HEK293T (cell line): Measurements from ENCODE around the gene TMED4.

Experiments
- BHLHE40 ChIP-seq: fragments of 450-650 bp; IDR thresholded peaks from 2 replicates; pipeline ENCODE4 v1.6.1; 2016; ENCODE audit warnings: mild to moderate bottlenecking, moderate library complexity, borderline replicate concordance
- FOXA1 ChIP-seq: fragments of 450-650 bp; IDR thresholded peaks from 2 replicates; pipeline ENCODE4 v1.6.1; 2016; ENCODE audit warnings: mild to moderate bottlenecking
- FOXK2 ChIP-seq: fragments of 450-650 bp; IDR thresholded peaks from 2 replicates; pipeline ENCODE4 v1.6.1; 2016; ENCODE audit warnings: mild to moderate bottlenecking
- FOXM1 ChIP-seq: fragments of 450-650 bp; IDR thresholded peaks from 2 replicates; pipeline ENCODE4 v1.6.1; 2017; ENCODE audit warnings: mild to moderate bottlenecking, borderline replicate concordance
- LEF1 ChIP-seq: fragments of 450-650 bp; IDR thresholded peaks from 2 replicates; pipeline ENCODE4 v1.6.1; 2017; ENCODE audit warnings: mild to moderate bottlenecking, borderline replicate concordance
- SP1 ChIP-seq: fragments of 450-650 bp; IDR thresholded peaks from 2 replicates; pipeline ENCODE4 v1.6.1; 2017
- SUZ12 ChIP-seq: fragments of 450-650 bp; IDR thresholded peaks from 2 replicates; pipeline ENCODE4 v1.6.1; 2016; ENCODE audit warnings: mild to moderate bottlenecking
- TARDBP ChIP-seq: fragments of 450-650 bp; IDR thresholded peaks from 2 replicates; pipeline ENCODE4 v1.6.1; 2016

DNA sequence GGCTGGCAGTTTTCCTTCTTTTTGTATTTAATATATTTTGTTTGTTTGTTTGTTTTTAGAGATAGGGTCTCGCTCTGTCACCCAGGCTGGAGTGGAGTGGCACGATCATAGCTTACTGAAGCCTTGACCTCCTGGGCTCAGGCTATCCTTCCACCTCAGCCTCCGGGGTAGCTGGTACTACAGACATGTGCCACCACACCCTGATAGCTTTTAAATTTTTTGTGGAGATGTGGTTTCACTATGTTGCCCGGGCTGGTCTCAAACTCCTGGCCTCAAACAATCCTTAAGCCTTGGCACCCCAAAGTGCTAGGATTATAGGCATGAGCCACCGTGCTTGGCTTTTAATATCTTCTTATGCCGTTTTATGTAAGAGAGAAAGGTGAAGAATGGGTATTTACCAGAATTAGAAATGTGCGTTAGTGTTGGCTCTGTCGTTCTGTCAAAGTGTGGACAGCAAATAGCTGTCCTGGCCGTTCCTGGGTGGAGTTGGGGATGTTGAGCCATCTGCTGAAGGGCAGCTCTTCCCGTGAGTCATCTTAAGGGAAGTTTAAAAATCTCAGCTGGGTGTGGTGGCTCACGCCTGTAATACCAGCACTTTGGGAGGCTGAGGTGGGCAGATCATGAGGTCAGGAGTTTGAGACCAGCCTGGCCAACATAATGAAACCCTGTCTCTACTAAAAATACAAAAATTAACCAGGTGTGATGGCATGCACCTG is 39.2 kb upstream of the TMED4 start:
- TF ChIP-seq SP1, result no peak
- no peak for TF ChIP-seq BHLHE40
- TF ChIP-seq LEF1, result no peak
- no peak for TF ChIP-seq FOXA1
- no peak for TF ChIP-seq FOXK2
- no peak for TF ChIP-seq FOXM1
- TF ChIP-seq SUZ12, result no peak
- TF ChIP-seq TARDBP, result no peak
